HG03460 (cell line): Measurements from ENCODE around the gene SULT1C3.

ENCODE experiments used
- ATAC-seq: cut with Tn5 transposase; IDR thresholded peaks from one replicate; pipeline ENCODE4 v1.9.1; 2021; ENCODE audit not compliant: unreplicated experiment

The SULT1C3 gene

GRCh38 chr2:108239786-108240185 lies at the start of gene SULT1C3:
TSS of gene SULT1C3 (plus strand) at chr2:108239968. CDS start at chr2:108247195, 7,227 bp downstream.
- no peak for ATAC-seq

GRCh38 chr2:108193251-108193650 lies 46.5 kb upstream of the SULT1C3 start:
- ATAC-seq = no peak

GRCh38 chr2:108194409-108195132 lies 45.2 kb upstream of the SULT1C3 start:
- no peak for ATAC-seq

- ATAC-seq = no peak
Measured at GRCh38 chr2:108195133-108195439, 44.7 kb upstream of the SULT1C3 start.

DNA sequence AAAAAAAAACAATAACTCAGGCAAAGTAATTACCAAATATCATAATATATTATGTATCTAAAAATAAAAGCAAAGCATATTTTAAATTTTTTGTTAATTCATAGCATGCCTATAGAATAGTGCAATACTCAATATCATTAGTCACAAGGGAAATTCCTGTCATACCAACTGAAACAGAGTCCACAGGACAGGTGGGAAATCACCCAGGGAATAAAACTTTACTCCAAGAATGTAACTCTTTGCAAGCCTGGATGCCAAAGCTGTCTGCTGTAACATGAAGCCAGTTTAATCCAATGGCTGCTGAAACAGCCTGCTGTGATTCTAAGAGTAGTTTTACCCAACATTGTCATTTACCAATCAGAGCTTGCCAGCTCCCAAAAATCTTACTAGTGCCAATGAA lies 40.0 kb upstream of the SULT1C3 start:
- ATAC-seq = no peak

GRCh38 chr2:108200569-108200968 lies 39.2 kb upstream of the SULT1C3 start:
- no peak for ATAC-seq

DNA sequence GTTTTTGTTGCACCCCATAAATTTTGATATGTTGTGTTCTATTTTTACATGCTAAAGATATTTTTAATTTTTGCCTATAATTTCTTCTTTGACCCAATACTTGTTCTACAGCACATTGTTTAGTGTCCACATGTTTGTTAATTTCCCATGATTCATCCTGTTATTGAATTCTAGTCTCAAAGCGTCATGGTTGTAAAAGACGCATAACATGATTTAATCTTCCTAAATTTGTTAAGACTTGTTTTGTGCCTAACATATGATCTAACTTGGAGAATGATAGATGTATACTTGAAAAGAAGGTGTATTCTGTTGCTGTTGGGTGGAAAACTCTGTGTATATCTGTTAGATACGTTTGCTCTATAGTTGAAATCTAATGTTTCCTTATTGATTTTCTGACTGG lies 27.1 kb upstream of the SULT1C3 start:
- no peak for ATAC-seq

DNA sequence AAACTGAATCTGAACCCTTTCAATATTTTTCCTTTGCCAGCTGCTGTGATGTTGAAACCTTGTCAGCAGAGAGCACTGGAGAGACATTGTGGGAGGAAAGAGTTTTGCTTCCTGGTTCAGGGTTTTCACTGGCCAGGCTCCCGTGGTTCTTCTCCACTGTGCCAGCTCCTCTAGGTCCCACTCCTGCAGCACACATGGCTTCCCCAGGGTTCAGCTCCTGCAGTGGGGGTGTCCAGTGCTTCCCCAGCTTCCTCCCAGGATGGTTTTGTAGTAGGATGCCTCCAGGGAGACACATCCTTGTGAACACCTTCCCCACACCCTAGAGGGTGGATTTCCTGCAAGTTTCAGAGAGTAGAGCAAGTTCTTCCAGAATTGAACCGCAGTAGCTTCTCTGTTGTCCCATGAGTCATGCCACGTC lies 24.0 kb upstream of the SULT1C3 start:
- ATAC-seq = no peak

DNA sequence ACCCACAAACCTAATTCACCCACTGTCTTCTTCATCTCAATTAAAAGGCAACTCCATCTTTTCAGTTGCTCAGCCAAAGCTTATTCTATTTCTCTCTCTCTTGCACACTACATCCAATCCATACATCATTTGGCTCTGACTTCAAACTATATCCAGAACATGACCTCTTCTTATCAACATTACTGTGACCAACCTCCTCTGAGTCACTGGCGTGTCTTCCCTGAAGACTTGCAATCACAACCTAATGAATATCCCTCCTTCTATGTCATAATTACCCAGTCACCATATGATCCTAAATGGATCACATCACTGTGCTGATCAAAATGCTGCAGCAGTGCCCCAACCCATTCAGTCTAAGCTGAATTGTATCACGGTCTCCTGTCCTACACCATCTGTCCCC lies 22.6 kb upstream of the SULT1C3 start:
- no peak for ATAC-seq

DNA sequence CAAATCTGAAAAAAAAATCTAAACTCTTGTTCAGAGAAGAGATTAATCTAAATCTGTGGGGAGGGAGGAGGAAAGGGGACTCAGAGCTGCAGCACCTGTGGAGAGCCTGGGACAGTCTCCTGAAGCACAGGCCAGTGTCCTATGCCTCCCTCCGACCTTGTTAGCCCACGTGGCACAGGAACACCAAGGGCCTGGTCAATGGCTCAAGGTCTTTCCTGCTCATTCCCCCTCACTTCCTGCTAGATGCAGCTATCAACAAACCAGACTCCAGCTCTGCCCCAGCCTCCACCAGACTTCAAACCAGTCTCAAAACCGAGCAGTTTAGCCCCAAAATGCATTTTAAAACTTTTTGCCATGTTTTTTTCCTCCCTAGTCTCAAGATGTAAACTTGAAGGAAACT lies 20.1 kb upstream of the SULT1C3 start:
- no peak for ATAC-seq

- no peak for ATAC-seq
Measured at GRCh38 chr2:108220191-108220590, 19.6 kb upstream of the SULT1C3 start.

DNA sequence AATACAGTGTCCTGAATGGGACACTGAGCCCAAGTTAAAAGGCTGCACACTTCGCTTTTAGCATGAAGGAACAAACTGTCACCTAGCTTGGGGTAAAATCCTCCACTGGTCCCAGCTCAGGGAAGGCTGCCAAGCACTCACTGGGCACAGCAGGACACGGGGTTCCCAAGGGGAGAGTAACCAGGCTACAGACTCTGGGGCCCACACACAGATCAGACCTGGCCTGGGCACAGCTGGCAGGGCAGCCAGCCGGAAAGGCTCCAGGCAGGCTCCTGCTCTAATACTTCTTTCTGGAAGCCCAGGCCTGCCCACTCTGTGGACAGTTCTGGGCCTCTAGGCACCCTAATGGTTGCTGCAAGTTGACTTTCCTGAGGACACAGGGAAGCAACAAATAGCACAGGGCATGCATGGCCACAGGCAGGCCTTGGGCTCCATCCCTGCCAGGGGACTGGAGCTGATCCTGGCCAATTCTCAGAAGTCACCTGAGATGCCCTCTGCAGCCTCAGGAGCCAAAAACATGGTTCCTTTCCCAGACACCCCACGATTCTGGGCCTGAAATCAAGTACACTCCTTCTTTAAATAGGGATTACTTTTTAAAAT lies 18.7 kb upstream of the SULT1C3 start:
- no peak for ATAC-seq

- no peak for ATAC-seq
Measured at GRCh38 chr2:108222261-108222660, 17.5 kb upstream of the SULT1C3 start.

DNA sequence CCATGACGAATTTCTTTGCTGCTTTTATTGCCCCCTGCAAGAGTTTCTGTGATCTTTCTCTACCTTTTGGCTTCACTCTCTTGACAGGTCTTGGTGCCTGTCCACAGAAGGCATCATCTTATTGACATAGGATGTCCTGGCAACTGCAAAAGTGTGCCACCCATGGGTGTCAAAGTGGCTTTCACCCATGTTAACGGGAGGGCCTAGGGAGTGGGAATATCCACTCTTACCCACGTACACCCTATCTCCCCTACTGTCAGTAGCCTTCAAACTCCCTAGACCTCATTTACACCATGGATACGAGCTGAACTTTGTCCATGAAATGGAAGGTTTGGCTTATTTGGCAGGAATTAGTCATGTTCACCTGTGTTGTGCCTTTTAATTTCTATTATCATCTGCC lies 16.2 kb upstream of the SULT1C3 start:
- no peak for ATAC-seq

DNA sequence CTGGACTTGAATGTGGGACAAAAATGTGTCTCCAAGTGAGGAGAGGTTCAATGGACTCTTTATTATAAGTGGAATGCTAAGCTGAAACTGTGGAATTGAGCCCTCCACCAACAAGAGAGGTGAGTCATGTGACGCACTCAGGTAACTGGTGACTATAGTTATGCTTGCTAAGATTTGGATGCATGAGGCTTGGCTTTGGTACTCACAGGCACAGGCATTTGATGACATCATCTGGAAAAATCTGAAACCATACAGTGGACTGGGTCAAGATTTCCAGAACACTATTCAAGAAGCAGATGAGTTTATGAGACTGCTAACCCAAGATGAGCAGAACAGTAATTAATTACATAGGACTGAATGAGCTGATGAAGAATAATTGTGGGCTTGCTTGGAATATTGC lies 15.7 kb upstream of the SULT1C3 start:
- ATAC-seq = no peak

- no peak for ATAC-seq
Measured at GRCh38 chr2:108226564-108226963, 13.2 kb upstream of the SULT1C3 start.

- no peak for ATAC-seq
Measured at GRCh38 chr2:108228006-108228405, 11.8 kb upstream of the SULT1C3 start.

GRCh38 chr2:108228537-108228936 lies 11.2 kb upstream of the SULT1C3 start:
- no peak for ATAC-seq

DNA sequence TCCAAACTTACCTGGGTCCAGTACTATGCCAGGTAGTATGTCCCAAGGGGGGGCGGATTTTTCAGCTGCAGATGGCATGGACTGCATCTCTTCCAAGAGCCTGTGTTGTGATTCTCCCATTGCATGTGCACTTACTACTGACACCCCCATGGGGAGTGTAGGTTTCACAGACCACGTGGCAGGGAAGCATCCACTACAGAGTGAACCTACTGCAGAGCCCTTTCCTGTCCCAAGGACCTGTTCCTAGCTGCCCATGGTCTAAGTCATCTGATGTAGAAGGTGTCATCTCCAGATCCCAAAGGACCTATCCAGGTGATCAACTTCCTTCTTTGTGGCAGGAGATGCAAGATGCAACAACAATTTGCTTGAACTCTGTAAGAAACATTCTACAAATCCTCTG lies 9.9 kb upstream of the SULT1C3 start:
- no peak for ATAC-seq

DNA sequence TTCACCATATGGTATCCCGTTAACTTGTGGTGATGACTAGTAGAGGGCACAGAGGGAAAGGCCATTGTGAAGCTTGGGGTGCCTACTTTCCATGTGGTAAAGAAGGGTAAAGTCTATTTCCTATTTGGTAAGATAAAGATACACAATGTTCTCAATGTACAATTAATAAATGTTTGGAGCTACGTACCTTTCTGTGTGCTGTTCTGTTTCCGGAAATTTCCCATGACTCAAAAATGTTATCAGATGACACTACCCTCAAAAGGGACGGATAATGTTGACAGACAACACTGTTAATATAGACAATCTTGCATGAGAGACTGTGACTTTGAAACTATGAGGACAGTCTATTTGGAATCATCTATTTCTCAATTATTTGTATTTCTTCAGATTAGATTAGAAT lies 4.2 kb upstream of the SULT1C3 start:
- no peak for ATAC-seq

DNA sequence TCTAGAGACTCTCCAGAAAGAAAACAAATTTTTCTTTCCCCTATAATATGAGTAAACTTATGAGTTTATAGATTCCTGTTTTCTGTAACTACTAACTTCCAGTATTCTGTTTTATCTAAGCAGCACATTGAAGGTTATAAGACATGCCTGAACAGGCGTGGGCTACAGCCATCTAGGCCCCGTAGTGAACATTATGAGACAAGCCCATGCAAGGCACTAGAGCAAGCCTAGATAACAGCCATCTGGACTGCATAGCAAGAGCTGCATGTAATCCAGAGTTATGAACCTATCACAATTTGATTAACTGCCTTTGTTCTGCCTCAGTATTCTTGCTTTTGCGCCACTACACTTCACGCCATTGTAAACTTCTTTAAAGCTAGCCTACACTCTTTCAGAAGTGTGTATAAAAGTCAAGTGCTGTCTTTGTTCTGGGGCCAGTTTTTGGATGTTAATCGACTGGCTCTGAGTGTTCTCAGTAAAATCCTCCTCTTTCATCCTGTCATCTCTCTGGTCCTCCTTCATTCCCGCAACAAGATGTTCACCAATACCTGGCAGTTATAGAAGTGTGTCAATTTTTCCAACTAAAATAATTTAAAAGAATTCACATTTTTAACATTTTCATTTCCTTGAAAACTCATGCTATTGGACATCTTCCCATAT lies 3.0 kb upstream of the SULT1C3 start:
- ATAC-seq = no peak

GRCh38 chr2:108240966-108241365 lies 1.2 kb downstream of the SULT1C3 start:
- no peak for ATAC-seq

DNA sequence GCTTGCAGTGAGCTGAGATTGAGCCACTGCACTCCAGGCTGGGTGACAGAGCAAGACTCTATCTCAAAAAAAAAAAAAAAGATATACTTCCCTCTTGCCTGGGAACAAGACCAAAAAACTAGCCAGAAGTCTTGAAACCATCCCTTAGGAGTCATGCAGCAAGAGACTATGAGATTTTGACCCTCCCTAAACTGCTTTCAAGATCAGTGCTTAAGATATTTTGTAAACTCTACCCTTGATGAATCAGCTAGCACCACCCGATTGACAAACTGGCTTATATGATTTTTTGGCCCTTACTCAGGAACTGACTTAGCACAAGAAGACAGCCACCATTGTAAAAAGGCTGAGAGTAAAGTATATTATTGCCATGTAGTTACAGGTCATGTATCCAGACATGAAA lies 3.8 kb downstream of the SULT1C3 start:
- no peak for ATAC-seq
